Measurements from ENCODE around the gene KRTAP1-1. TPM values are rescaled to one million over a fixed set of nuclear protein-coding genes. Genes with fewer than 3 reads are reported as not detected.

KRTAP1-1 gene
- total and polyA plus RNA-seq, 2 of the 4 experiments (the other 2 are of a cell fraction), result 0.90 to 1.2 TPM

DNA sequence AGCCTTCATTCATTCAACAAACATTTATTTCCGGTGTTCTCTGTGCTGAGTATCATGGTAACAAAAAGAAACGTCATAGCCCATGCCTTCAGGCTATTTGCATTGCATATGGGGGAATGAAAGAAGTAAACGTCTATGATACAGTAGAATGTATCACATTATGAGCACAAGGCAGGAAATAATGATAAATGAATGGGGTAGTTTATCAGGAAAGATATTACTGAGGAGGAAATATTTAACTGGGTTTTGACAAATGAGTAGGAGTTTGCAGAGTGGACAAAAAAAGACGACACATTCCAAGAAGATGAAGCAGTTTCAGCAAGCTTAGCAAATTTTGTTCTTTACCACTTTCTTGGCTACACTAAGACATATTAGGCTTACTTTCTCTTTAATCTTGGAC lies 41.4 kb upstream of the KRTAP1-1 start:
- peak overlapping the region; percentile 37; the same call in 1 of the 2 replicates for H3K14ac ChIP-seq (replicated peaks; ENCODE audit: low read depth, low read length)
- peak overlapping the region; percentile 35 for H3K27ac ChIP-seq (ENCODE audit: insufficient read depth, low read length)
- H3K23ac ChIP-seq (ENCODE audit: low read depth, low read length), result no peak overlapping the region
- no peak overlapping the region for H3K56ac ChIP-seq (ENCODE audit: extremely low read depth, insufficient read depth, low read length)
- BruUV-seq (replicated peaks), result no TSS peak
- TF ChIP-seq MAFK (IDR thresholded peaks at IDR 0.05; ENCODE audit: low read depth, low read length) (peak; percentile 78), POLR2A (IDR thresholded peaks at IDR 0.05; ENCODE audit: low read depth, low read length) (no peak), BHLHE40 (IDR thresholded peaks at IDR 0.05; ENCODE audit: low read depth, low read length) (no peak)
- H2AK5ac ChIP-seq (ENCODE audit: low read depth, low read length), result no peak overlapping the region
- H2BK120ac ChIP-seq (ENCODE audit: low read depth, low read length), result peak overlapping the region; percentile 80
- H2BK20ac ChIP-seq (ENCODE audit: low read depth, low read length), result peak overlapping the region; percentile 61; the same call in 1 of the 2 replicates
- intact Hi-C loops (cut with micrococcal nuclease), result no loop called here
- DNase-seq (peak; percentile 35), ATAC-seq (ENCODE audit: low read depth) (peak; percentile 31)
- H2BK5ac ChIP-seq (ENCODE audit: low read depth, low read length, poor library complexity, severe bottlenecking), result peak overlapping the region; percentile 89
- CTCF ChIA-PET, result no interaction called here
- H3K79me1 ChIP-seq (ENCODE audit: low read depth in 1 of 2, low read length in 2 of 2), result no peaks in the 10 kb centered on the region
- POLR2A ChIA-PET (ENCODE audit: unreplicated experiment), result no interaction called here
- H2AFZ ChIP-seq (replicated peaks; ENCODE audit: low read length, poor library complexity), result no peak overlapping the region
- H3K4me3 ChIP-seq (ENCODE audit: insufficient read depth, low read depth, low read length), result no peak overlapping the region
- in situ Hi-C loops (cut with MboI; ENCODE audit: low sequenced_read_pairs), result no loop called here
- H4K5ac ChIP-seq (ENCODE audit: low read depth, low read length), result peak overlapping the region; percentile 95; the same call in 1 of the 2 replicates
- H3K9me3 ChIP-seq (ENCODE audit: control insufficient read depth, insufficient read depth, low read length), result no peaks in the 10 kb centered on the region
- H3K36me3 ChIP-seq (ENCODE audit: control insufficient read depth, insufficient read depth, low read length), result no peaks in the 10 kb centered on the region
- H3K9ac ChIP-seq (ENCODE audit: low read depth, low read length), result no peak overlapping the region
- dilution Hi-C loops (cut with HindIII; ENCODE audit: low sequenced_read_pairs, unreplicated experiment), result no loop called here
- H2AK9ac ChIP-seq (replicated peaks; ENCODE audit: low read depth, low read length, poor library complexity), result no peak overlapping the region
- H2BK15ac ChIP-seq (ENCODE audit: low read depth, low read length), result peak overlapping the region; percentile 70; the same call in 1 of the 3 replicates
- no peaks in the 10 kb centered on the region for H4K20me1 ChIP-seq (ENCODE audit: insufficient read depth, low read length)
- H3K18ac ChIP-seq (ENCODE audit: low read depth, low read length), result peak overlapping the region; percentile 98; the same call in 1 of the 2 replicates
- peak overlapping the region; percentile 77; the same call in 1 of the 2 replicates for H3K4ac ChIP-seq (ENCODE audit: low read depth, low read length)
- peak overlapping the region; percentile 56 to 70; a peak in 2 of 4 replicates for H4K8ac ChIP-seq (ENCODE audit: low read depth in 2 of 2, low read length in 2 of 2)
- H3K4me1 ChIP-seq (ENCODE audit: control insufficient read depth, insufficient read depth, low read length), result no peaks in the 10 kb centered on the region; the same call in 1 of the 2 replicates
- no peaks in the 10 kb centered on the region; the same call in 1 of the 2 replicates for H3K9me1 ChIP-seq (ENCODE audit: insufficient read depth, low read length)
- H3K27me3 ChIP-seq (ENCODE audit: control insufficient read depth, insufficient read depth, low read length), result no peaks in the 10 kb centered on the region
- no CpG with 5 or more reads among the region's 4 CpGs for WGBS, 2 experiments (ENCODE audit: extremely low coverage in 2 of 2, insufficient read length in 1 of 2)
- H3K4me2 ChIP-seq (ENCODE audit: low read depth, low read length), result no peak overlapping the region
- no peak overlapping the region for H4K91ac ChIP-seq (ENCODE audit: insufficient read depth, low read depth, low read length)
